GM12865 (cell line): ENCODE data around the gene TMEM158.

Experiments used
- DNase-seq: peaks from one replicate; pipeline ENCODE4 v3.0.0; 2010; ENCODE audit warnings: low read depth
- H3K4me3 ChIP-seq: 2 replicates; pipeline ENCODE4 v1.5.1; 2011; ENCODE audit warnings: mild to moderate bottlenecking, low read depth, low read length, control low read depth
- TF ChIP-seq, protein P1 (sequence below): IDR thresholded peaks from 2 replicates; pipeline ENCODE4 v1.5.1; 2011; ENCODE audit warnings: low read length, control low read depth, low read depth, inconsistent platforms; ENCODE audit not compliant: insufficient read depth; ENCODE audit errors: missing control alignments

The TMEM158 gene

DNA sequence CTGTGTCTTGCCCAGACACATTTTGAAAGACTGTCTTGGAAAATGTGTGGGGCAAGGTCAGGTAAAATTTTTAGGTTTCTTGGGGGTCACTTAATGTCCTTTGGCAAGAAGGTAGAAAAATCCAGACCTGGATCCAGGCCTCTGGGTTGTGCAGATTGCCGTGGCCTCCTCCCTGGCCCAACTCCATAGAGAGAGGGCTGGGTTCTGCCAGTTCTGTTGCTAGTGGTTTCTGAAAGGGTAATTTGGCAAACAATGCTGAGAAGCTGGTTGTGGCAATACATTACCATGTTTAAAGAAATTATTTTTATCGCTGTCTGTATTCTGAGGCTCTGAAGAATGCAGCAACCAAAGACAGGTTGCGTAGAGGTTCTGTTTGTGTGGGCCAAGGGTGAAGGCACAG is 20.2 kb upstream of the TMEM158 start:
- TF ChIP-seq, protein P1, sequence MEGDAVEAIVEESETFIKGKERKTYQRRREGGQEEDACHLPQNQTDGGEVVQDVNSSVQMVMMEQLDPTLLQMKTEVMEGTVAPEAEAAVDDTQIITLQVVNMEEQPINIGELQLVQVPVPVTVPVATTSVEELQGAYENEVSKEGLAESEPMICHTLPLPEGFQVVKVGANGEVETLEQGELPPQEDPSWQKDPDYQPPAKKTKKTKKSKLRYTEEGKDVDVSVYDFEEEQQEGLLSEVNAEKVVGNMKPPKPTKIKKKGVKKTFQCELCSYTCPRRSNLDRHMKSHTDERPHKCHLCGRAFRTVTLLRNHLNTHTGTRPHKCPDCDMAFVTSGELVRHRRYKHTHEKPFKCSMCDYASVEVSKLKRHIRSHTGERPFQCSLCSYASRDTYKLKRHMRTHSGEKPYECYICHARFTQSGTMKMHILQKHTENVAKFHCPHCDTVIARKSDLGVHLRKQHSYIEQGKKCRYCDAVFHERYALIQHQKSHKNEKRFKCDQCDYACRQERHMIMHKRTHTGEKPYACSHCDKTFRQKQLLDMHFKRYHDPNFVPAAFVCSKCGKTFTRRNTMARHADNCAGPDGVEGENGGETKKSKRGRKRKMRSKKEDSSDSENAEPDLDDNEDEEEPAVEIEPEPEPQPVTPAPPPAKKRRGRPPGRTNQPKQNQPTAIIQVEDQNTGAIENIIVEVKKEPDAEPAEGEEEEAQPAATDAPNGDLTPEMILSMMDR: no peak
- H3K4me3 ChIP-seq: no peak overlapping the region
- DNase-seq: no peak

DNA sequence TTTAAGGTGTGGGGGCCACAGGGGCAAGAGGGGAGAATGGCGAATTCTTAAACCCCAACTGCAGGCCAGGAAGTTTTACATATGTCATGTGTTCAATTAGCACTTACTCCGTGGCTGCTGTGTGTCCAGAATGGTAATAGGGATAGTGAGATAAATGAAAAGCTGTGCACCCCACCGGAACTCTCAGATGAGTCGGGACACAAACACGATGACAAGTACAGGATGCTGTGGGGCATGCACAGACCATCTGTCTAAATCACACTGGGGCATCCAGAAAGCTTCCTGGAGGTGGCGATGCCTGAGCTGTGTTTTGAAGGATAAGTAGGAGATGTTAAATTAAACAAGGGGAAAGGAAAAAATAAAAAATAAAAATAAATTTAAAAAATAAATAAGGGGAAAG is 18.3 kb upstream of the TMEM158 start:
- no peak for DNase-seq
- H3K4me3 ChIP-seq: no peak overlapping the region
- TF ChIP-seq, protein P1: no peak

DNA sequence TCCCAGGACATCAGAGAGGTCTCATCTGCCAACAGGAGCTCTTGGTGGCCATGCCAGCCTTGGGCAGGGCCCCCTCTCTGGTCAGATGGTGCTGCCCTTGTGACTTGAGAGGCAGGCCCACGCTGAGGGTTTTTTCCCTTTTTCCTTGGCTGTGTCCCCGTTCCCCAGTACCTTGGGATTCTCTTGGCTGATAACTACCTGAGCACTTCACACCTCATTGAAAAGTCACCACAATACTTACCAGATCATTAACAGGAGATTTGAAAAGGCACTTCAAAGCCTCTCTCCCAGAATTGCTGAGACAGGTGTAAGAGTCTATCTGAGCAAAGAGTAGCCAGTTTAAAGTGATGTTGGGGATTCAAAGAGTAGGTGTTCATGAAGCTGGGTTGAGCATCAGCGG is 15.1 kb upstream of the TMEM158 start:
- DNase-seq: no peak
- TF ChIP-seq, protein P1: no peak
- H3K4me3 ChIP-seq: no peak overlapping the region

DNA sequence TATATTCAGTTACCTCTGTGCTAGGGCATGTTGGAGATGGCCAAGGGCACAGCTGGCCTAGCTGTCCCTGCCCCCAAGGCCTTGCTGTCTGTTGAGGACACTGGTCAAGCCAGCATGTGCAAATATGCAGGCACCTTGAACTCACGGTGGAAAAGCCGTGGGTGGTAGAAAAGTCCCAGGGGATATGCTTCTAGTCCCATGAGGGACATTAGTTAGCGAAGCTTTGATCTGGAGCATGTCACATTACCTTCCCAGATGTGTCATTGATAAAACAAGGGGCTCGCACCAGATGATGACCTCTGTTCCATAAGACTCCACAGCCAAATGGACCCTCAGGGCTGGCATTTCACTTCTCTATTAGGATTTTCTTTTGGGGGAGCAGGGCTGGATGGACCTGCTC is 14.2 kb upstream of the TMEM158 start:
- DNase-seq: no peak
- no peak overlapping the region for H3K4me3 ChIP-seq
- TF ChIP-seq, protein P1: no peak

DNA sequence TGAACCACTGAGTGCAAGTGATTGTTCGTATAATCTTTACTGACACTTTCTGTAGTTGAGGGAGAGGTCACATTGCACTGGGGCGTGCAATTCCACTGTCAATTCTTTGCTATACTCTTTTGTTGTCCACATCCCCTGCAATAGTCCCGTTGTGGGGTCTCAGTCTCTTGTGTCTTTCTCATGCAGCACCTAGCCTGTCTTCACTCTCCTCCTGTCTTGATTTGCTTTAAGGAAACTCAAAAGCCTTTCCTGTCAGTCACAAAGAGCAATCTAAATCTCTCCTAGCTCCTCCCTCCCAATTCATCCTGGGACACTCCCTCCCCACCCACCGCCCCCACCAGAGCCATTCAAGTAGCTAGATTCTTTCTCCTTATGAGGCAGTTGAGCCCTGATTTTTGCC is 13.2 kb upstream of the TMEM158 start:
- no peak for DNase-seq
- H3K4me3 ChIP-seq: no peak overlapping the region
- TF ChIP-seq, protein P1: no peak

DNA sequence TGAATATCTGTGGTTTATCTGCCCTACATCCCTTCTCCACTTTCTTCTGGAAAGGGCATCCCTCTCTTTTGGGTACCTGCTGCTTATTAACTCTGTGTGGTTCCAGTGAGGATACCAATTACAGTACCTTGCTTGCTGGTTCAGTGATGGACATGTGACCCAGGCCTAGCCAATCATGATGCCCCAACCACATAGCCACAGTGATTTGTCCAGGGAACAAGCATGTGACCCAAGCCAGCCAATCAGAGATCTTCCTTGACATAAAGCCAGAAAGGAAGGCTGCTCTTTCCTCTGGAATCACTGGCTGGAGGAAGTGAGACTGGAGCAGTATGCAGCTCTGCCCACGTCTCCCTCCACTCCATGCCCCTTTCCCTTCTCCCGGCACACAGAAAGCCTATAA is 10.9 kb upstream of the TMEM158 start:
- DNase-seq: no peak
- H3K4me3 ChIP-seq: no peak overlapping the region
- TF ChIP-seq, protein P1: no peak

DNA sequence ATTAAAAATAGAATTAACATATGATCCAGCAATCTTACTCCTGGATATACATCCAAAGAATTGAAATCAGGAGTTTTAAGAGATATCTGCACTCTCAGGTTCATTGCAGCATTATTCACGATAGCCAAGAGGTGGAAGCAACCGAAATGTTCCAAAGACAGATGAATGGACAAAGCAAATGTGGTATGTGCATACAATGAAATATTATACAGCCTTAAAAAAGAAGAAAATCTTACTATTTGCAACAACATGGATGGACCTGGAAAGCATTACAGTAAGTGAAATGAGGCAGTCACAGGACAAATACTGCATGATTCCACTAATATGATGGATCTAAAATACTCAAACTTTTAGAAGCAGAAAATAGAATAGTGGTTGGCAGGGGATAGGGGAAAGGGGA is 9.3 kb upstream of the TMEM158 start:
- TF ChIP-seq, protein P1: no peak
- no peak for DNase-seq

More for the DNA sequence above, 9.3 kb upstream of the TMEM158 start:
- no peak overlapping the region for H3K4me3 ChIP-seq
